Panc1 (cell line): Measurements from ENCODE around the gene CSNK1G1. TPM values are rescaled to one million over a fixed set of nuclear protein-coding genes. Genes with fewer than 3 reads are reported as not detected.

Experiments
- ATAC-seq: fragments of 200-7000 bp; cut with Tn5 transposase; 2 replicates; pipeline ENCODE4 v1.9.1; 2020; ENCODE audit warnings: mild to moderate bottlenecking, moderate library complexity
- BruUV-seq: library from RNA; stranded (reverse); fragments of 400-500 nt; replicated peaks from 2 replicates; lab custom pipeline; 2021; lab: Mats Ljungman, UMichigan
- CTCF ChIA-PET: fragments of 300-600 bp; sonication (Branson Sonifier 250); formaldehyde crosslinking; loops from one replicate; lab custom pipeline; 2022; ENCODE audit warnings: antibody characterized with exemption; lab: Charles Lee
- POLR2A ChIA-PET: fragments of 300-600 bp; sonication (Branson Sonifier 250); formaldehyde crosslinking; loops from one replicate; lab custom pipeline; 2022; ENCODE audit warnings: antibody characterized with exemption; lab: Charles Lee
- DNase-seq: peaks from one replicate; pipeline ENCODE4 v3.0.0-alpha.2; 2010; ENCODE audit warnings: low read depth, low spot score
- H3K27ac ChIP-seq: 2 replicates; pipeline ENCODE4 v1.5.1; 2011; ENCODE audit warnings: mild to moderate bottlenecking, low read length, inconsistent platforms
- H3K27me3 ChIP-seq: fragments of 200-500 bp; sonication (Bioruptor generic); 2 replicates; pipeline ENCODE4 v1.6.0; 2014; ENCODE audit warnings: low read length, inconsistent platforms; ENCODE audit not compliant: control insufficient read depth, insufficient read depth
- H3K36me3 ChIP-seq: fragments of 200-500 bp; sonication (Bioruptor generic); 2 replicates; pipeline ENCODE4 v1.5.1; 2014; ENCODE audit warnings: inconsistent platforms, mild to moderate bottlenecking, low read length, moderate library complexity; ENCODE audit not compliant: control insufficient read depth, insufficient read depth
- H3K4me1 ChIP-seq: 2 replicates; pipeline ENCODE4 v1.5.1; 2011; ENCODE audit warnings: inconsistent platforms, mild to moderate bottlenecking, low read length, moderate library complexity; ENCODE audit not compliant: control insufficient read depth, insufficient read depth
- H3K4me3 ChIP-seq, 2 experiments: 2 replicates each; pipeline ENCODE4 v1.5.1; 2011 to 2012; ENCODE audit warnings: low read depth in 2 of 2, low read length in 2 of 2, mild to moderate bottlenecking in 2 of 2, inconsistent platforms in 1 of 2, moderate library complexity in 1 of 2
- H3K9me3 ChIP-seq: fragments of 200-500 bp; sonication (Bioruptor generic); 2 replicates; pipeline ENCODE4 v1.5.1; 2014; ENCODE audit warnings: low read depth, mild to moderate bottlenecking, inconsistent platforms, low read length, moderate library complexity; ENCODE audit not compliant: control insufficient read depth, insufficient read depth
- POLR2AphosphoS5 ChIP-seq: IDR thresholded peaks from 2 replicates; pipeline ENCODE4 v1.6.1; 2012; ENCODE audit warnings: mild to moderate bottlenecking, low read depth, low read length, moderate library complexity
- SIN3A ChIP-seq: IDR thresholded peaks from 2 replicates; pipeline ENCODE4 v1.6.1; 2012; ENCODE audit warnings: low read depth, mild to moderate bottlenecking, low read length, moderate library complexity, borderline replicate concordance; ENCODE audit not compliant: insufficient read depth
- TCF7L2 ChIP-seq: IDR thresholded peaks from 2 replicates; pipeline ENCODE4 v1.6.1; 2011; ENCODE audit warnings: mild to moderate bottlenecking, low read depth, low read length, inconsistent platforms
- in situ Hi-C: cut with HindIII; loops from 2 replicates; pipeline ENCODE4 v1.10.0; 2016; ENCODE audit warnings: low sequenced_read_pairs, low pct_unique_long_range_greater_than_20kb
- intact Hi-C: fragments of 100-400 bp; cut with micrococcal nuclease; formaldehyde crosslinking; loops from one replicate; pipeline ENCODE4 v1.10.0; 2022; ENCODE audit not compliant: unreplicated experiment
- total RNA-seq: library from RNA; stranded (reverse); gene quantifications from one replicate; pipeline ENCODE4 v1.2.1, GENCODE V29; 2021; ENCODE audit not compliant: unreplicated experiment
- TF ChIP-seq, protein P1 (sequence below), 2 experiments: IDR thresholded peaks; 2 replicates each; pipeline ENCODE4 v1.6.1; 2011 to 2012; ENCODE audit warnings: low read depth in 2 of 2, control low read depth in 1 of 2, low read length in 1 of 2, mild to moderate bottlenecking in 1 of 2, moderate library complexity in 1 of 2; ENCODE audit not compliant: insufficient read depth in 1 of 2
- TF ChIP-seq, protein P2 (sequence below): fragments of 450-650 bp; IDR thresholded peaks from 2 replicates; pipeline ENCODE4 v1.5.1; 2017; ENCODE audit warnings: mild to moderate bottlenecking

Gene CSNK1G1
- total RNA-seq, 1 experiment from 2014 or later: 22.8 TPM

DNA sequence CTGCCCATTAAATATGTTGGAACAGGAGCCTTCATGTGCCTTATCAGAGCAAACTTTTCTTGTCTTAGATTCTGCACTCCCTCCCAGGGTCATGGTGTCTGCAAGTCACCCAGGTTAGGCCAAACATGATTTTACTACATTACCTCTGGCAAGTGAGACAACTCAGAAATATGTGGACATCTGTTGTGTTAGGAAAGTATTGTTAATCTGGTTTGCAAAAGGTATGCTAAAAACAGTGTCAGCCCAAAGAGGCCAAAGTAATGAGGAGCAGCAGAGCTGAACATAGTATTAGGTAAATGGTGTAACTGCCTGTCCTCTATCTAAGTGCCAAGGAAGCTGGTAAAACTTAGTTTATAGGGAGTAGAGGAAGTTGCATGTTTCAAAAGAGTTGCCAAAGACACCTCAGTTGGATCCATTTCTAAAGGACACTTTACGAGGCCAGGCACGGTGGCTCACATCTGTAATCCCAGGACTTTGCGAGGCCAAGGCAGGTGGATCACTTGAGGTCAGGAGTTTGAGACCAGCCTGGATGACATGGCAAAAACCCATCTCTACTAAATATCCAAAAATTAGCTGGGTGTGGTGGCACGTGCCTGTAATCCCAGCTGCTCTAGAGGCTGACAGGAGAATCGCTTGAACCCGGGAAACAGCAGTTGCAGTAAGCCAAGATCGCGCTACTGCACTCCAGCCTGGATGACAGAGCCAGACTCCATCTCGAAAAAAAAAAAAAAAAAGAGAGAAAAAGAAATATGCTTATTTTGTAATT is 170.6 kb downstream of the CSNK1G1 start:
- no peaks in the 10 kb centered on the region for H3K9me3 ChIP-seq
- ChIA-PET CTCF (no interaction called here), POLR2A (interaction anchor here (0.7 kb wide), 2 partner anchors 10 to 110 kb away, joined by 8 read pairs; no protein-coding TSS in a partner anchor)
- ATAC-seq: no peak
- no peak for DNase-seq
- no peaks in the 10 kb centered on the region for H3K27me3 ChIP-seq
- no peak overlapping the region for H3K27ac ChIP-seq
- H3K36me3 ChIP-seq: 0 out of 2 replicates have a peak, but pooled peaks cover 7% of the 10 kb centered on the region
- intact Hi-C loops: no loop called here
- BruUV-seq: no TSS peak
- no peak for TF ChIP-seq SIN3A
- TF ChIP-seq, protein P1, sequence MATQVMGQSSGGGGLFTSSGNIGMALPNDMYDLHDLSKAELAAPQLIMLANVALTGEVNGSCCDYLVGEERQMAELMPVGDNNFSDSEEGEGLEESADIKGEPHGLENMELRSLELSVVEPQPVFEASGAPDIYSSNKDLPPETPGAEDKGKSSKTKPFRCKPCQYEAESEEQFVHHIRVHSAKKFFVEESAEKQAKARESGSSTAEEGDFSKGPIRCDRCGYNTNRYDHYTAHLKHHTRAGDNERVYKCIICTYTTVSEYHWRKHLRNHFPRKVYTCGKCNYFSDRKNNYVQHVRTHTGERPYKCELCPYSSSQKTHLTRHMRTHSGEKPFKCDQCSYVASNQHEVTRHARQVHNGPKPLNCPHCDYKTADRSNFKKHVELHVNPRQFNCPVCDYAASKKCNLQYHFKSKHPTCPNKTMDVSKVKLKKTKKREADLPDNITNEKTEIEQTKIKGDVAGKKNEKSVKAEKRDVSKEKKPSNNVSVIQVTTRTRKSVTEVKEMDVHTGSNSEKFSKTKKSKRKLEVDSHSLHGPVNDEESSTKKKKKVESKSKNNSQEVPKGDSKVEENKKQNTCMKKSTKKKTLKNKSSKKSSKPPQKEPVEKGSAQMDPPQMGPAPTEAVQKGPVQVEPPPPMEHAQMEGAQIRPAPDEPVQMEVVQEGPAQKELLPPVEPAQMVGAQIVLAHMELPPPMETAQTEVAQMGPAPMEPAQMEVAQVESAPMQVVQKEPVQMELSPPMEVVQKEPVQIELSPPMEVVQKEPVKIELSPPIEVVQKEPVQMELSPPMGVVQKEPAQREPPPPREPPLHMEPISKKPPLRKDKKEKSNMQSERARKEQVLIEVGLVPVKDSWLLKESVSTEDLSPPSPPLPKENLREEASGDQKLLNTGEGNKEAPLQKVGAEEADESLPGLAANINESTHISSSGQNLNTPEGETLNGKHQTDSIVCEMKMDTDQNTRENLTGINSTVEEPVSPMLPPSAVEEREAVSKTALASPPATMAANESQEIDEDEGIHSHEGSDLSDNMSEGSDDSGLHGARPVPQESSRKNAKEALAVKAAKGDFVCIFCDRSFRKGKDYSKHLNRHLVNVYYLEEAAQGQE (IDR thresholded peaks at IDR 0.05; ENCODE audit: insufficient read depth in 1 of 2, low read depth in 2 of 2, low read length in 1 of 2): no peak
- TF ChIP-seq, protein P2, sequence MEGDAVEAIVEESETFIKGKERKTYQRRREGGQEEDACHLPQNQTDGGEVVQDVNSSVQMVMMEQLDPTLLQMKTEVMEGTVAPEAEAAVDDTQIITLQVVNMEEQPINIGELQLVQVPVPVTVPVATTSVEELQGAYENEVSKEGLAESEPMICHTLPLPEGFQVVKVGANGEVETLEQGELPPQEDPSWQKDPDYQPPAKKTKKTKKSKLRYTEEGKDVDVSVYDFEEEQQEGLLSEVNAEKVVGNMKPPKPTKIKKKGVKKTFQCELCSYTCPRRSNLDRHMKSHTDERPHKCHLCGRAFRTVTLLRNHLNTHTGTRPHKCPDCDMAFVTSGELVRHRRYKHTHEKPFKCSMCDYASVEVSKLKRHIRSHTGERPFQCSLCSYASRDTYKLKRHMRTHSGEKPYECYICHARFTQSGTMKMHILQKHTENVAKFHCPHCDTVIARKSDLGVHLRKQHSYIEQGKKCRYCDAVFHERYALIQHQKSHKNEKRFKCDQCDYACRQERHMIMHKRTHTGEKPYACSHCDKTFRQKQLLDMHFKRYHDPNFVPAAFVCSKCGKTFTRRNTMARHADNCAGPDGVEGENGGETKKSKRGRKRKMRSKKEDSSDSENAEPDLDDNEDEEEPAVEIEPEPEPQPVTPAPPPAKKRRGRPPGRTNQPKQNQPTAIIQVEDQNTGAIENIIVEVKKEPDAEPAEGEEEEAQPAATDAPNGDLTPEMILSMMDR: no peak
- TF ChIP-seq POLR2AphosphoS5: no peak
- TF ChIP-seq TCF7L2: no peak
- H3K4me3 ChIP-seq: no peak overlapping the region
- H3K4me1 ChIP-seq: no peaks in the 10 kb centered on the region
- in situ Hi-C loops: no loop called here

DNA sequence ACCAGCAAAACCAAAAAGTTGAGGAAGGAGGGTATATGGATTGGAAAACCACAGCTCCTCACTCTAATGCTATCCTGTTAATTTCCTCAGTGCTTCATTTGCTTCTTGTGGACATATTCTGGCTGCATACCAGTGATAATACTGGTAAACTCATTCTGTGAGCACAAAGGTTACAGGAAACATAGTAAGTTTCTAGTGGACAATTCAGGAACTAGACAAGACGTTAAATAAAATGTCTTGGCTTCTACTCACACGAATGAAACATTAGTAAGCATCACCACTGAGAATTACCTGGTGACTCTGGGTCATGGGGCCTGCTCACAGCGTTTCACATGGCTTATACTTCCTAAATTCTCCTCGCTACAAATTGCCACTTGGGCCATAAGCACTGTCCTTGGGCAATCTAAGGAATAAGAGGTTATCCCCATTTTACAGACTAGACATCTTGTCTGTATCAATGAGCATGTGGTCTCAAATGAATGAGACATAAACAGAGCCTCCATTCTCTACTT is 173.1 kb downstream of the CSNK1G1 start:
- DNase-seq (no peak), ATAC-seq (no peak)
- TF ChIP-seq, protein P1 (IDR thresholded peaks at IDR 0.05; ENCODE audit: insufficient read depth in 1 of 2, low read depth in 2 of 2, low read length in 1 of 2): no peak
- TF ChIP-seq, protein P2: no peak
- TF ChIP-seq POLR2AphosphoS5 (no peak), SIN3A (no peak), TCF7L2 (no peak)
- no TSS peak for BruUV-seq
- H3K9me3 ChIP-seq: no peaks in the 10 kb centered on the region
- in situ Hi-C loops: no loop called here
- H3K4me3 ChIP-seq: no peak overlapping the region
- CTCF ChIA-PET: no interaction called here
- no peaks in the 10 kb centered on the region for H3K27me3 ChIP-seq
- H3K27ac ChIP-seq: no peak overlapping the region
- H3K4me1 ChIP-seq: no peaks in the 10 kb centered on the region
- intact Hi-C loops: no loop called here
- POLR2A ChIA-PET: no interaction called here
- H3K36me3 ChIP-seq: peaks cover 7% of the 10 kb centered on the region; the same call in 1 of the 2 replicates
